ENCODE results near the gene IMMP2L.

Gene IMMP2L

DNA sequence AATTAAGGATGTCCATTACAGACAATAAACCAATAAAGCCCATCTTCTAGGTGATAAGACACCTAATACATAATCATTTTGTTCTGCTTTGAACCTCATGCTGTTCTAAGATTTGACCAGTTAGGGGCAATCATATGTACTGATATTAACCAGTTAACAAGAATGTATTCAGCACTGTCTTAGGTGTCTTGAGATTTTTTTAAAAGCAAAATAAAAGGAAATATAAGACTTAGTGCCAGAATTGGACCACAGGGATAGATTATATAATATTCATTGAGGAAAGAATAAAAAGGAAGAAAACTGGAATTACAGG is 32.0 kb downstream of the IMMP2L start:
- H3K9me3 Mint-ChIP-seq = no peaks in the 10 kb centered on the region
- no peak for ATAC-seq
- peaks cover 32% of the 10 kb centered on the region for H3K4me1 Mint-ChIP-seq
- H3K27me3 Mint-ChIP-seq = no peaks in the 10 kb centered on the region
- no peak overlapping the region for H3K4me3 Mint-ChIP-seq
- DNase-seq = no peak
- no peak overlapping the region for H3K27ac Mint-ChIP-seq
- H3K36me3 Mint-ChIP-seq (ENCODE audit: low read depth) = peaks cover 2% of the 10 kb centered on the region

DNA sequence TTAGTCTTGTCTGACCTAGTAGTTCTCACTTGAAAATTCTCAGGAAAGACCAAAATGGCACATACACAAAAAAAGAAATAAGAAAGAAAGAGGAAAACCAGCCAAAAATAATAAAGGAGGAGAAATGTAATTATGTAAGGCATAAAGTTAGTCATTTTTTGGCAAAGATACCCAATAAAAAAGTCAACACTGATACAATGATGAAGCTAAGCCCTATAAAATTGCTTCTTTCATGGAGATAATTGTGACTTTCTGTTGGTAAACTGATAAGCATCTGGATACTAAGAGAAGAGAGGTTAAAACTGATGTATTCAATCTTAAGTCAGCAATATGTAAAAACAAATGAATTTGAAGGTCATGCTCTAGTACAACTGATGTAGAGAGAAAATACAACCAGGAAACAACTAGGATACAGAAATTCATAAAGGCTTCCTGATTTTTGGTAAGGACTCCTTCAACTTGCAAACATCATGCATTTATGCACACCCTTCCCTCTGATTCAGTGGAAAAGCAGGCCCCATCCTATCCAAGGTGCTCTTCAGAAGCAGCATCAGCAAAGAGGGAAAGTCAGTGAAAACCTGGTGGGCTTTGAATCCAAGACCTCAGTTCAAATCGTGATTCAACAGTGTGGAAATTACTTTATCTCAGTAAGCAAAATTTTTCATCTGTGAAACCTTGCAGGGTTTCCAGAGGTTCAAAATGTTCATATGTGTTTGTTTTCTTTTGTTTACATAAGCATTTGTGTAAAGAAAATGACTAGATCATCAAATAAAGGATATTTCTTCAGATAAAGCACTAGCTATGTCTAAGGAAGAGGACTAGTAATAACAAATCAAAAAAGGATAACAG is 32.6 kb downstream of the IMMP2L start:
- H3K36me3 Mint-ChIP-seq (ENCODE audit: low read depth) = peaks cover 2% of the 10 kb centered on the region
- H3K4me1 Mint-ChIP-seq = peaks cover 30% of the 10 kb centered on the region
- H3K4me3 Mint-ChIP-seq = no peak overlapping the region
- H3K27ac Mint-ChIP-seq = no peak overlapping the region
- no peak for ATAC-seq
- DNase-seq = no peak
- H3K9me3 Mint-ChIP-seq = no peaks in the 10 kb centered on the region
- H3K27me3 Mint-ChIP-seq = no peaks in the 10 kb centered on the region

DNA sequence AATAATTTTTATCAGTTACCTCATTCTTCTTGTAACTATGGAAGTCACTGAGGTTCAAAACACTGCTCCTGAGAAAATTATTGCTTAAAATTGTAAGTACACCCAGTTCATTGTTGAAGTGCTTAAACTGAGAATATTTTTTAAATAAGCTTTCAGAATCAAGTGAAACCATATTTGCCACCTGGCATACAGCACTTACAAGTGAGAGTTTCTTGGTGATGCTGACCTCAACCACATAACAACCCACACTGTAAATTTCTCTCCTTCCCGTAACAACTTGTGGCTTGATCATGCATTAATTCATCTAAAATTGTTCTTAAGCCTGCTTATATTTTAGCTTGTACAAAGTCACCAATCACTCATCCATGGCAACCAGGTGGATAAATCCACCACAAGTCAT is 34.0 kb downstream of the IMMP2L start:
- Mint-ChIP-seq H3K36me3 (ENCODE audit: low read depth) (peaks cover 2% of the 10 kb centered on the region), H3K9me3 (no peaks in the 10 kb centered on the region), H3K27me3 (no peaks in the 10 kb centered on the region), H3K4me1 (peaks cover 30% of the 10 kb centered on the region), H3K27ac (peak overlapping the region; percentile 0), H3K4me3 (no peak overlapping the region)
- DNase-seq (no peak), ATAC-seq (peak; percentile 75)

DNA sequence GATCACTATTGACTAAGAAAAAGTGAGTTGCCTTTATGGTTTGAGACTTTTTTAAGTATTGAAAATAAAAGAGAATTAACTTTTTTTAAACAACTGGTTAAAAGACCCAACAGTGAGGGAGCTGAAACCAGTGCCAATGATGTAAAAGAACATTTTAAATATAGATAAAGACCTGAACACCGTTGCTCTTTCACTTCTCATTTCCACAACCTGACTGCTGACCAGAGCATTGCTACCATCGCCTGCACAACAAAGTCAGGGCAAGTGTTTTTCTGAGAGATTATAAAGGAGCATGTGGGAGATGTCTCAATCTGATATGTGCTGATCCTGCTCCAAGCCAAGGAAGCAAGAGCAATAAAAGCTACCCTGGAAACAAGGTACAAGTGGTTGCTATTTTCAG is 34.7 kb downstream of the IMMP2L start:
- H3K4me1 Mint-ChIP-seq = peaks cover 30% of the 10 kb centered on the region
- DNase-seq (no peak), ATAC-seq (no peak)
- no peaks in the 10 kb centered on the region for H3K27me3 Mint-ChIP-seq
- no peak overlapping the region for H3K27ac Mint-ChIP-seq
- no peak overlapping the region for H3K4me3 Mint-ChIP-seq
- peaks cover 6% of the 10 kb centered on the region for H3K9me3 Mint-ChIP-seq
- peaks cover 3% of the 10 kb centered on the region for H3K36me3 Mint-ChIP-seq (ENCODE audit: low read depth)

DNA sequence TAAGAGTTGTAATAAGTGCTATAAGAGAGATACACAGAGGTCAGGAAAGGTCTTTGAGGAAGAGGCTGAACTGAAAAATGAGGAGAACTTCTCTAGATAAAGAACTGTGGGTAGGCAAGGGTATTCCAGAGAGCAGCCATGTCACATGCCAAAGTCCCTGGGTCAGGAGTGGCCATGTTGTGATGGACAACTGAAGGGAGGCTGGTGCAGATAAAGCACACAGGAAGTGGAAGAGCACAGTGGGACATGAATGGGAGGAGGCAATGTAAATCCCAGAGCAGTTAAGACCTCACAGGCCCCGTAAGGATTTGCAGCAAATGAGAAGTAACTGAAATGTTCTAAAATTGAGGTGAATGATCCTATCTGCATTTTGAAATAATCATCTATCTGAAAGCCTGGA is 37.2 kb downstream of the IMMP2L start:
- no peak overlapping the region for H3K27ac Mint-ChIP-seq
- H3K9me3 Mint-ChIP-seq = peaks cover 18% of the 10 kb centered on the region
- peaks cover 24% of the 10 kb centered on the region for H3K4me1 Mint-ChIP-seq
- no peaks in the 10 kb centered on the region for H3K27me3 Mint-ChIP-seq
- no peak for DNase-seq
- no peak for ATAC-seq
- peaks cover 22% of the 10 kb centered on the region for H3K36me3 Mint-ChIP-seq (ENCODE audit: low read depth)
- H3K4me3 Mint-ChIP-seq = no peak overlapping the region

DNA sequence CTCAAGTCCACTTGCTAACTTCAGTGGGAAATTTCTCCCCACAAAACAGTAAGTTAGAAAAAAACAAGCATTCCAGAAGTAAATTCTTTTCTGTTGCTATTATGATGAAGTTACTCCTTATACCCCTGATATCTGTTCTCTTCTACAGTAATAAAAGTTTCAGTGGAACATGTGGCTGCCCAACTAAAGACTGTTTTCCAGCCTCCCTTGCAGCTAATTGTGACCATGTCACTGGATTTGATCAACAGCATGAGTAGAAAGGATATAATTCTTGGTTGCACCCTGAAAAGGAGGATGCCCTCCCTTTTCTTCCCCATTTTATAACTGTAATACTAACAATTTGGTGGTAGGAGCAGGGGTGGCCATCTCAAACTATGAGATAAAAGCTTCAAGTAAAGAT is 40.6 kb downstream of the IMMP2L start:
- H3K4me3 Mint-ChIP-seq = no peak overlapping the region
- no peak for ATAC-seq
- H3K27ac Mint-ChIP-seq = no peak overlapping the region
- H3K27me3 Mint-ChIP-seq = no peaks in the 10 kb centered on the region
- no peak for DNase-seq
- H3K4me1 Mint-ChIP-seq = no peaks in the 10 kb centered on the region
- peaks cover 41% of the 10 kb centered on the region for H3K36me3 Mint-ChIP-seq (ENCODE audit: low read depth)
- H3K9me3 Mint-ChIP-seq = peaks cover 18% of the 10 kb centered on the region

DNA sequence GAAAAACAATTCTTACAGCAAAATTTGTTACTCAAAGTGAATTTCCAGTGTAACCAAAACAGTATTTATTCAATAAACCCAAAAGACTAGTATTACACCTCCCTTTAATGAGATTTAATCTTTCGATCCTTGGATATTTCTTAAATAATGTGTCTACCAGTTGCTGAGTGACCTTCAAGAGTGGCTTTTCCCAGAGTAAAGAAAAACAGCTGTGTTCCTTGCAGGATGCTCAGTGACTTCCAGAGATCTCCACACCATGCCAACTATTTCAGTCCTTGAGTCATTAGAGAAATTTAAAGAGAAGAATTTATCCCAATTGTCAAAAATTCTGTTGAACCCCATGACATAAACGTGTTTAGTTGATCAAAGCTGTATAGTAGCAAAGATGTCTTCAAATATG is 44.0 kb downstream of the IMMP2L start:
- Mint-ChIP-seq H3K27me3 (no peaks in the 10 kb centered on the region), H3K4me3 (no peak overlapping the region), H3K36me3 (ENCODE audit: low read depth) (peaks cover 46% of the 10 kb centered on the region), H3K9me3 (peaks cover 18% of the 10 kb centered on the region), H3K4me1 (no peaks in the 10 kb centered on the region), H3K27ac (no peak overlapping the region)
- ATAC-seq = no peak
- DNase-seq = no peak

DNA sequence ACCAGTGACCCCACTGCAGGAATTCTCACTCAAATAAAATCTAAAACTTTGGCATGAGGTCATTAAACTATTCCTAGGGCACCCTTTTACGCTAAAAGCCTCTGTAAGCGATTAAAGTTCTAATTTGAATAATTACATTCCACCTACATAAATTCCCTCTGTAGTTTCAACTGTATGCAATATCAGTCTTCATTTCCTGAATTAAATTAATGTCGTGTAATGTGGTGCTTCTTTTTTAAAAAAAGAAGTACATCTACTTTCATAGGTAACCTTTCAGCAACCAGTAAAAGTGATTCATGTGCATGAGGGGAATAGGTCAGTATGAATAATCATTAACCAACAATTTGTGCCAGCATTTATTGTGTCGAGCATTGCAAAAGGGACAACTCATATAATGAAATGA is 44.7 kb downstream of the IMMP2L start:
- H3K27me3 Mint-ChIP-seq = no peaks in the 10 kb centered on the region
- no peak overlapping the region for H3K27ac Mint-ChIP-seq
- H3K4me3 Mint-ChIP-seq = no peak overlapping the region
- DNase-seq (no peak), ATAC-seq (no peak)
- H3K4me1 Mint-ChIP-seq = no peaks in the 10 kb centered on the region
- H3K9me3 Mint-ChIP-seq = peaks cover 13% of the 10 kb centered on the region
- H3K36me3 Mint-ChIP-seq (ENCODE audit: low read depth) = peaks cover 49% of the 10 kb centered on the region

DNA sequence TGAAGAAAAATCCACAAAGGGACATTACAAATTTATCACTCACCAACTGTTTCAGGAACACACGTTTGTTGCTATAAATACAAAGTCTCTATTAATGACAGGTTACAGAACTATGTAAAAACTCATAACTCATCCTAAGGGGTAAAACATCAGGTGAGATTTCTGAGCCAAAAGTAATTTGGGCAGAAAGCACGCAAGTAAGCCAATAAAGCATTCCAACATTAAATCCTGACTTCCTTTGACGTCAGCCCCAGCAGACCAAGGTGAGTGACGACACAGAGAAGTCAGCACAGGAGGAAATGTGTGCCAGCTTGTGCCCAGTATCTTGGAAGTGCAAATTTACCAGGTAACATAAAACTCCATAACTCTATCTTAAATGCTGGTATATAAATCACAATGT is 45.7 kb downstream of the IMMP2L start:
- DNase-seq (no peak), ATAC-seq (no peak)
- Mint-ChIP-seq H3K27ac (no peak overlapping the region), H3K36me3 (ENCODE audit: low read depth) (peaks cover 46% of the 10 kb centered on the region), H3K4me1 (no peaks in the 10 kb centered on the region), H3K4me3 (no peak overlapping the region), H3K27me3 (no peaks in the 10 kb centered on the region), H3K9me3 (peaks cover 10% of the 10 kb centered on the region)

DNA sequence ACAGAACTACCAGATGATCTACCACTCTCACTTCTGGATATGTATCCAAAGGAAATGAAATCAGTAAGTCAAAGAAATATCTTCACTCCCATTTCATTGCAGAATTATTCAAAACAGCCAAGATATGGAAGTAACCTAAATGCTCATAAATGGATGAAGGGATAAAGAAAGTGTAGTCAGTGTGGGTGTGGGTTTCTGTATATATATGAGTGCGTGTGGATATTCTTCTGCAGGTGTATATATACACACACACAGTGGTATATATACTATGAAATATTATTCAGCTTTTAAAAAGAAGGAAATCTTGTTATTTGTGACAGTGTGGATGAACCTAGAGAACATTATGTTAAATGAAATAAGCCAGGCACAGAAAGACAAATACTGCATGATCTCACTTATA is 48.7 kb downstream of the IMMP2L start:
- H3K36me3 Mint-ChIP-seq (ENCODE audit: low read depth) = peaks cover 21% of the 10 kb centered on the region
- ATAC-seq = no peak
- no peak for DNase-seq
- no peak overlapping the region for H3K4me3 Mint-ChIP-seq
- H3K9me3 Mint-ChIP-seq = peaks cover 5% of the 10 kb centered on the region
- H3K4me1 Mint-ChIP-seq = peaks cover 6% of the 10 kb centered on the region
- H3K27me3 Mint-ChIP-seq = no peaks in the 10 kb centered on the region
- H3K27ac Mint-ChIP-seq = no peak overlapping the region

DNA sequence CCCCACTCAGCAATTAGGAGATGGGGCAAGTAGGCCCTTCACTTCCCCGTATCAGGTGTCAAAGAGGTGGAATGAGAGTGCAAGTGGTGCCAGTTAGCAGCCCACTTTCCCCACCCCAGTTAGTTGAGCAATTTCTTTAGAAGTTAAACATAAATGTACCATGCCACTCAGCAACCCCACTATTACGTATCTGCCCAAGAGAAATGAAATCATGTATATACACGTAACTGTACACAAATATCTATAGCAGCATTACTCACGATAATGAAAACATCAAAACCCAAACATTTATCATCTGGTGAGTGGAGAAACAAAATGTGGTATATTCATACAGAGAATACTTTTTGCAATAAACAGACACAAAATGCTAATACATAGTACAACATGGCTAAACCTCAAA is 50.4 kb downstream of the IMMP2L start:
- Mint-ChIP-seq H3K9me3 (peaks cover 5% of the 10 kb centered on the region), H3K4me3 (no peak overlapping the region), H3K27me3 (no peaks in the 10 kb centered on the region), H3K36me3 (ENCODE audit: low read depth) (peaks cover 24% of the 10 kb centered on the region), H3K27ac (no peak overlapping the region), H3K4me1 (peaks cover 10% of the 10 kb centered on the region)
- no peak for ATAC-seq
- no peak for DNase-seq

DNA sequence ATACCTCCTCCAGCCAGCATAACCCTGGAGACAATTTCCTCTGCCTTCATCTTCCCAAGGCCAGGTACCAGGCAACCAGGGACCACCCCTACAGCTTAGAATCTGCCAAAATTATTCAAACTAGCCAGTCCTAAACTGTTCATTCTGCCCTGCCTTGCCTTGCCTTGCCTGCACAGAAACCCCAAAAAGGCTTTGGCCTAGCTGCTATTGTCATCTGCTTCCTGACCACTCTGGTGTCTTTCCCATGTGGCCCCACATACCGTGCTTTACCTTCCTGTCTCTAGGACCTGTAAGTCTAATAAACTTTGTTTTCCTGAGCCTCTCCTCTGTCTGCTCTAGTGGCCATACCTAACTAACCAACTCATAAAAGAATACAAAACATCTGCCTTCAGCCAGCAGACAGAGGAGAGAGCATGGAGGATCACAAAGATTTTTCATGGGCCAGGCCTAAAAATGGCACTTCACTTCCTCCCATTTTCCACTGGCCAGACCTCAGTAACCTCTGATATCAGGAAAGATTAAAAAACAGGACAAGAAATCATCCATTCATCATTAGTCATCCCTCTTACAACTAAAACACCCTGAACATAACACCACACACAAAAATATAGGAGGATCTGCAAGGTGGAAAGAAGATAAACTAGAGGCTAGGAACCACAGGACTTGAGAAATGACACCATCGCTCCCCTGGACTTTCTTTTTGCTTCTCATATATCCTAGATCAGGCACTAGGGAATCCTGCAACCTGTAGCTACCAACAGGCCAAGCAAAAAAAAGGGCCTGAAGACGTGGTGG is 51.5 kb downstream of the IMMP2L start:
- Mint-ChIP-seq H3K27ac (no peak overlapping the region), H3K36me3 (ENCODE audit: low read depth) (peaks cover 24% of the 10 kb centered on the region), H3K9me3 (peaks cover 9% of the 10 kb centered on the region), H3K27me3 (no peaks in the 10 kb centered on the region), H3K4me1 (peaks cover 10% of the 10 kb centered on the region), H3K4me3 (no peak overlapping the region)
- DNase-seq (no peak), ATAC-seq (no peak)

DNA sequence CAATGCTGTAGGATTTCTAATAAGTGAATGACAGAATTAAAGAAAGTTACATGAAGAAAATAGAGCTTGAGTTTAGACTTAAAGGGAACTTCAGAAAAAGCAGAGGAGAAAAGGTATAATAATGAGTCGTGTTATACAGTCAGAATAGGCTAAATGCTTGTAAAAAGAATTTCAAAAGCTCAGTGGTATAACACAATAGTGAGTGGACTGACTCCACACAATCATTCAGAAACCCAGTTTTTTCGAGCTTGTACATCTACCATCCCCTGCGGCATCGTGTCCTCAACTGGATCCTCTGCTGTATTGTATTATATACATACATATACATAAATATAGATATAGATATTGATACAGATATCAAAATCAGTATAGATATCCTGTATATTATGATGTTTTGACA is 52.2 kb downstream of the IMMP2L start:
- no peaks in the 10 kb centered on the region for H3K27me3 Mint-ChIP-seq
- H3K4me3 Mint-ChIP-seq = no peak overlapping the region
- peaks cover 25% of the 10 kb centered on the region for H3K36me3 Mint-ChIP-seq (ENCODE audit: low read depth)
- no peak overlapping the region for H3K27ac Mint-ChIP-seq
- peaks cover 9% of the 10 kb centered on the region for H3K9me3 Mint-ChIP-seq
- no peak for DNase-seq
- ATAC-seq = no peak
- peaks cover 10% of the 10 kb centered on the region for H3K4me1 Mint-ChIP-seq

DNA sequence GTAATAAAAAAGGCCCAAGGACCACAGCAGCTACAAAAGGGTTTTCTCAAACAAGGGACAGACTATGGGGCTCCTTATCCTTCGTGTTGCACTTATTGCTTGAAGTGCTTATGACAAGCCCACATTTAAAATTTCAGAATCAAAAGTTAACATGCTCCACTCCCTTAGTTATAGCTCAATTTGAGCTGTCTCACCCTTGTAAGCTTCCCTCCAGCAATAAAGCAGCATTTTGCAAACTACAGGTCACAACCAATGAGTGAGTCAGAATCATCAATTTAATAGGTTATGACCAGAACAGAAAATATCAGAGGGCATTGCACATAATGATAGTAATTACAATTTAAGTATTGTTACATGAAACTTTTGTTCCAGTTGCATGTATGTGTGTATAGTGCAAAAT is 53.0 kb downstream of the IMMP2L start:
- ATAC-seq (no peak), DNase-seq (no peak)
- peaks cover 10% of the 10 kb centered on the region for H3K4me1 Mint-ChIP-seq
- H3K4me3 Mint-ChIP-seq = no peak overlapping the region
- H3K27ac Mint-ChIP-seq = no peak overlapping the region
- H3K9me3 Mint-ChIP-seq = peaks cover 9% of the 10 kb centered on the region
- peaks cover 25% of the 10 kb centered on the region for H3K36me3 Mint-ChIP-seq (ENCODE audit: low read depth)
- H3K27me3 Mint-ChIP-seq = no peaks in the 10 kb centered on the region

DNA sequence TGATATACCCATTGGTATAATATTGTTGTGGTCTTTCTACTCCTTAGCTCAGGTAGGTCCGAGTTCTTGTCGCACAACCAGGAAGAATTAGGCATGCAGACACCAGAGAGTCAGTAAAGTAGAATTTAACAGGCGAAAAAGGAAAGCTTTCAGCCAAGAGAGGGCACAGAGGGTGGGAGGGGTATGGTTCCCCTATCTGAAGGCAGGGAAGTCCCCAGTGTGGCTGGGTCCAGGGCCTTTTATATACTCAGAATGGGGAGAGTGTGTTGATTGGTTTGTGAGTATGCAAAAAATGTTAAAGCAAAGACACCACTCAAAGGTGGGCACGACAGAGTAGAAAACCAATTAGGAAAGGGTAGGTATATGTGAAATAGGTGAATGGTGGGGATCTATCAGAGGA is 53.9 kb downstream of the IMMP2L start:
- H3K27ac Mint-ChIP-seq = no peak overlapping the region
- peaks cover 24% of the 10 kb centered on the region for H3K36me3 Mint-ChIP-seq (ENCODE audit: low read depth)
- no peaks in the 10 kb centered on the region for H3K27me3 Mint-ChIP-seq
- peaks cover 10% of the 10 kb centered on the region for H3K4me1 Mint-ChIP-seq
- DNase-seq = no peak
- no peak for ATAC-seq
- H3K4me3 Mint-ChIP-seq = no peak overlapping the region
- peaks cover 9% of the 10 kb centered on the region for H3K9me3 Mint-ChIP-seq
